SK-N-MC (cell line): ENCODE measurements around the gene MAZ.

Source experiments
- EZH2 ChIP-seq: fragments of 200-600 bp; sonication (generic); IDR thresholded peaks from one replicate; pipeline ENCODE4 v1.6.1; 2017; ENCODE audit warnings: antibody characterized with exemption
- FOXP2 ChIP-seq: optimal IDR thresholded peaks from 2 replicates; pipeline ENCODE3; 2011; ENCODE audit warnings: mild to moderate bottlenecking, moderate library complexity; ENCODE audit not compliant: insufficient read depth; ENCODE audit errors: extremely low read length, control extremely low read depth
- POLR2AphosphoS5 ChIP-seq: IDR thresholded peaks from 2 replicates; pipeline ENCODE4 v1.6.1; 2012; ENCODE audit warnings: mild to moderate bottlenecking, low read depth, low read length, borderline replicate concordance

DNA sequence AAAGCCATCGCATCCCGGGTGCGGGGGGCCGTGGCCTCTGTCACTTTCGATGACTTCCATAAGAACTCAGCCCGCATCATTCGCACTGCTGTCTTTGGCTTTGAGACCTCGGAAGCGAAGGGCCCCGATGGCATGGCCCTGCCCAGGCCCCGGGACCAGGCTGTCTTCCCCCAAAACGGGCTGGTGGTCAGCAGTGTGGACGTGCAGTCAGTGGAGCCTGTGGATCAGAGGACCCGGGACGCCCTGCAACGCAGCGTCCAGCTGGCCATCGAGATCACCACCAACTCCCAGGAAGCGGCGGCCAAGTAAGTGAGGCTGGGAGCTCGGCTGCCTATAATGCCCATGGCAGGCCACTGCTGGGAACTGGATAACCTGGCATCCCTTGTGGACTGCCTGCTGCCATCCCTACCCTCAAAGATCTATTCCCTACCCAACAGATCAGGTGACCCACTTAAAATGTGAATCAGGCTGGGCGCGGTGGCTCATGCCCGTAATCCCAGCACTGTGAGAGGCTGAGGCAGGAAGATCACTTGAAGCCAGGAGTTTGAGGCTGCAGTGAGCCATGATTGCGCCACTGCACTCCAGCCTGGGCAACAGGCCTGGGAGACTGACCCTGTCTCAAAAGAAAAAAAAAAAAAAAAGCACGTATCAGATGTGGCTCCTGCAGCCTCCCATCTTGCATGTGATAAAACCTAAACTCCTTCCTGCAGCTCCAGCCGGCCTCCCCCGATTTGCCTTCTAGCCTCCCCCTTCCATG is 38.4 kb downstream of the MAZ start:
- TF ChIP-seq POLR2AphosphoS5 (no peak), FOXP2 (no peak), EZH2 (no peak)
